Lung (tissue), 12 donors: ENCODE data around the gene SERPING1. TPM values are rescaled to one million over a fixed set of nuclear protein-coding genes. Genes with fewer than 3 reads are reported as not detected.
A peak's percentile ranks its signal among the peaks of the same experiment; 100 is the strongest.

ENCODE experiments used
- ATAC-seq: fragments of 200-7000 bp; cut with Tn5 transposase; one replicate; pipeline ENCODE4 v1.9.1; 2020; ENCODE audit warnings: moderate number of reproducible peaks; ENCODE audit not compliant: insufficient read depth, low FRiP score
- DNase-seq, 3 donors: peaks; one replicate each; pipeline ENCODE4 v3.0.0-alpha.2; 2013 to 2017
- H3K27ac ChIP-seq, 2 donors: one replicate each; pipeline ENCODE4 v1.5.1; 2013; ENCODE audit warnings: mild to moderate bottlenecking in 2 of 2, moderate library complexity in 2 of 2, control low read depth in 1 of 2, inconsistent platforms in 1 of 2, low read depth in 1 of 2, low read length in 1 of 2
- H3K27me3 ChIP-seq, 3 donors: one replicate each; pipeline ENCODE4 v1.5.1; 2013; ENCODE audit warnings: low read length in 2 of 3; ENCODE audit not compliant: control insufficient read depth in 3 of 3, insufficient read depth in 3 of 3
- H3K36me3 ChIP-seq, 4 donors: one replicate each; pipeline ENCODE4 v1.5.1; 2013; ENCODE audit warnings: low read length in 4 of 4, mild to moderate bottlenecking in 1 of 4, moderate library complexity in 1 of 4; ENCODE audit not compliant: control insufficient read depth in 4 of 4, insufficient read depth in 4 of 4
- H3K4me1 ChIP-seq, 5 donors: one replicate each; pipeline ENCODE4 v1.5.1; 2013; ENCODE audit warnings: low read length in 5 of 5, mild to moderate bottlenecking in 2 of 5, moderate library complexity in 1 of 5; ENCODE audit not compliant: control insufficient read depth in 5 of 5, insufficient read depth in 5 of 5
- H3K4me3 ChIP-seq: one replicate; pipeline ENCODE4 v1.5.1; 2013; ENCODE audit warnings: mild to moderate bottlenecking, control low read depth, moderate library complexity
- H3K9ac ChIP-seq, 2 donors: one replicate each; pipeline ENCODE4 v1.5.1; 2013; ENCODE audit warnings: low read length in 2 of 2, control low read depth in 1 of 2; ENCODE audit not compliant: insufficient read depth in 1 of 2
- H3K9me3 ChIP-seq, 4 donors: one replicate each; pipeline ENCODE4 v1.5.1; 2013; ENCODE audit warnings: low read length in 3 of 4, mild to moderate bottlenecking in 1 of 4, moderate library complexity in 1 of 4; ENCODE audit not compliant: control insufficient read depth in 4 of 4, insufficient read depth in 3 of 4
- WGBS, 2 donors: extraction: QIAGEN DNeasy Blood & Tissue Kit; methylation state at CpG; one replicate each; pipeline ENCODE4 v1.1.7; 2013; 5-methylcytosine and 5-hydroxymethylcytosine counted together
- polyA plus RNA-seq, 2 donors: library from polyadenylated mRNA; stranded (reverse); fragments of 200-250 nt; gene quantifications; one replicate each; pipeline ENCODE4 v1.2.1, GENCODE V29; 2013
- total RNA-seq, 2 donors: library from RNA; depleted of rRNA in 1 of 2; stranded (reverse); fragments of >200 nt in 1 of 2; gene quantifications; one replicate each; pipeline ENCODE4 v1.2.1, GENCODE V29; 2014 to 2021
- TF ChIP-seq, protein P1 (sequence below): IDR thresholded peaks from 2 replicates; pipeline ENCODE4 v1.5.1; 2012; ENCODE audit warnings: mild to moderate bottlenecking; ENCODE audit errors: control extremely low read depth, extremely low read depth
- donor health status: control.
- donor health status: control.
- donor health status: Bipolar disorder and iron deficiency.
- donor health status: healthy.
- donor health status: DM: yes; HTN: yes; CAD: no.

Gene SERPING1
- total and polyA plus RNA-seq, 4 donors: 102 to 418 (median 310) TPM

DNA sequence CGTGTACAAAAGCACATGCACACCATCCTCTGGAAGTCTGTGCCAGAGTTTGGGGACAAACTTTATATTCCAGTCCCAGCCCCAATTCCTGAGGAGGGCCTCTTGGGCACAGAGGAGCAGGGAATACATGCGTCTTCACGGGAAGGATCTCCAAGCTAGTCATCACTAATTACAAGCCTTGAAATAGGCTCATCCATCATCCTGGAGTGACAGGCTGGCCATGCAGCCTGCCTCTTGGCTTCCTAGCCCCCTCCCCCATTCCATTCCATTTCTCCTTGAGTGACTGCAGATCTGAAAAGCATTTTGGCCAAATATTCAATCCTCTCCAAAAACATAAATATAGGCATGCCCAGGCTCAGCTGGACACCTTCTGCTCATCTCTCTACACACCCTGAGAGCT, 24.8 kb downstream of the SERPING1 start:
- Histone ChIP-seq H3K36me3 (no peaks in the 10 kb centered on the region), H3K4me3 (no peak overlapping the region), H3K9me3 (peaks cover 0 to 4% (median 2%) of the 10 kb centered on the region in 4 donors), H3K27me3 (no peaks in the 10 kb centered on the region), H3K27ac (no peak overlapping the region), H3K4me1 (no peaks in the 10 kb centered on the region), H3K9ac (no peak overlapping the region)
- ATAC-seq: no peak
- TF ChIP-seq, protein P1, sequence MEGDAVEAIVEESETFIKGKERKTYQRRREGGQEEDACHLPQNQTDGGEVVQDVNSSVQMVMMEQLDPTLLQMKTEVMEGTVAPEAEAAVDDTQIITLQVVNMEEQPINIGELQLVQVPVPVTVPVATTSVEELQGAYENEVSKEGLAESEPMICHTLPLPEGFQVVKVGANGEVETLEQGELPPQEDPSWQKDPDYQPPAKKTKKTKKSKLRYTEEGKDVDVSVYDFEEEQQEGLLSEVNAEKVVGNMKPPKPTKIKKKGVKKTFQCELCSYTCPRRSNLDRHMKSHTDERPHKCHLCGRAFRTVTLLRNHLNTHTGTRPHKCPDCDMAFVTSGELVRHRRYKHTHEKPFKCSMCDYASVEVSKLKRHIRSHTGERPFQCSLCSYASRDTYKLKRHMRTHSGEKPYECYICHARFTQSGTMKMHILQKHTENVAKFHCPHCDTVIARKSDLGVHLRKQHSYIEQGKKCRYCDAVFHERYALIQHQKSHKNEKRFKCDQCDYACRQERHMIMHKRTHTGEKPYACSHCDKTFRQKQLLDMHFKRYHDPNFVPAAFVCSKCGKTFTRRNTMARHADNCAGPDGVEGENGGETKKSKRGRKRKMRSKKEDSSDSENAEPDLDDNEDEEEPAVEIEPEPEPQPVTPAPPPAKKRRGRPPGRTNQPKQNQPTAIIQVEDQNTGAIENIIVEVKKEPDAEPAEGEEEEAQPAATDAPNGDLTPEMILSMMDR: no peak
- 56 to 79% methylated on average over 3 of the region's 3 CpGs for WGBS, 2 donors
- DNase-seq: no peak

DNA sequence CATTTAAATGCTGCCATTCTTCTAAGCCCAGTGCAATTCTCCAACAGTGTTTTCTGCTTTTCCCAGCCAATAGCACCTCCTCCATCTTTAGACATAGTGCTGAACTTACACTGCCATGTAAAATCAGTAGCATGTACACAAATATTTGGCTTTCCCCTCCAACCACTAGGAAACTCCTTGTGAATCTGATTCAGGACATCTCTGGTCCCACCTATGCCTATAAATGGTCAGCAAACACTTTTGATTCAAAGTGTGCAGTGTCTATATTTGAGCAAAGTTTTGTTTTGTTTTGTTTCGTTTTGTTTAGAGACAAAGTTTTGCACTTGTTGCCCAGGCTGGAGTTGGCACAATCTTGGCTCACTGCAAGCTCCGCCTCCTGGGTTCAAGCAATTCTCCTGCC, 27.4 kb downstream of the SERPING1 start:
- ATAC-seq (no peak), DNase-seq (no peak)
- Histone ChIP-seq H3K9me3 (peaks cover 0 to under 1% (median 0%) of the 10 kb centered on the region in 4 donors), H3K27me3 (no peaks in the 10 kb centered on the region), H3K4me3 (no peak overlapping the region), H3K9ac (no peak overlapping the region), H3K36me3 (no peaks in the 10 kb centered on the region), H3K4me1 (no peaks in the 10 kb centered on the region), H3K27ac (no peak overlapping the region)
- TF ChIP-seq, protein P1: no peak
- 85 to 95% methylated on average over 2 of the region's 2 CpGs for WGBS, 2 donors

GRCh38 chr11:57626895-57627294, 29.4 kb downstream of the SERPING1 start:
- WGBS, 2 donors: 67 to 78% methylated on average over 1 of the region's 1 CpG
- H3K27ac ChIP-seq: no peak overlapping the region
- ATAC-seq (no peak), DNase-seq (no peak)
- no peaks in the 10 kb centered on the region for H3K9me3 ChIP-seq
- peaks cover 0 to 1% (median 0%) of the 10 kb centered on the region in 4 donors for H3K36me3 ChIP-seq
- no peak overlapping the region for H3K9ac ChIP-seq
- peaks cover 0 to 3% (median 0%) of the 10 kb centered on the region in 5 donors for H3K4me1 ChIP-seq
- TF ChIP-seq, protein P1: no peak
- no peak overlapping the region for H3K4me3 ChIP-seq
- no peaks in the 10 kb centered on the region for H3K27me3 ChIP-seq

GRCh38 chr11:57630171-57630570, 32.7 kb downstream of the SERPING1 start:
- no peak overlapping the region for H3K27ac ChIP-seq
- no peaks in the 10 kb centered on the region for H3K27me3 ChIP-seq
- ATAC-seq (no peak), DNase-seq (peak in 2 of 3 donors; percentile 26 to 44)
- 50 to 55% methylated on average over 2 of the region's 2 CpGs for WGBS, 2 donors
- H3K9ac ChIP-seq: no peak overlapping the region
- H3K9me3 ChIP-seq: peaks cover 0 to 2% (median 0%) of the 10 kb centered on the region in 4 donors
- H3K36me3 ChIP-seq: peaks cover 0 to 1% (median 0%) of the 10 kb centered on the region in 4 donors
- TF ChIP-seq, protein P1: no peak
- H3K4me3 ChIP-seq: no peak overlapping the region
- peaks cover 0 to 3% (median 0%) of the 10 kb centered on the region in 5 donors for H3K4me1 ChIP-seq
